WTC11 (cell line): ENCODE results near the gene TRIM9. TPM values are rescaled to one million over a fixed set of nuclear protein-coding genes. Genes with fewer than 3 reads are reported as not detected.

ENCODE experiments used
- ATAC-seq: fragments of 200-7000 bp; cut with Tn5 transposase; 2 replicates; pipeline ENCODE4 v1.10.0; 2021; ENCODE audit warnings: mild to moderate bottlenecking, moderate library complexity
- CTCF ChIA-PET: fragments of 300-600 bp; sonication (Branson Sonifier 250); formaldehyde crosslinking; loops from one replicate; lab custom pipeline; 2021; ENCODE audit warnings: antibody characterized with exemption; lab: Charles Lee
- POLR2A ChIA-PET: fragments of 350-600 bp; sonication (Branson Sonifier 250); formaldehyde crosslinking; loops from one replicate; lab custom pipeline; 2021; ENCODE audit warnings: antibody characterized with exemption; lab: Charles Lee
- DNase-seq: peaks from one replicate; pipeline ENCODE4 v3.0.0; 2021; ENCODE audit warnings: low spot score
- H3K27ac Mint-ChIP-seq: 2 replicates; pipeline ENCODE4 v1.8.0; 2021; ENCODE audit warnings: mixed read lengths
- H3K27me3 Mint-ChIP-seq: 2 replicates; pipeline ENCODE4 v1.8.0; 2021; ENCODE audit warnings: low read depth, mild to moderate bottlenecking, moderate library complexity, mixed read lengths
- H3K36me3 Mint-ChIP-seq: 2 replicates; pipeline ENCODE4 v1.8.0; 2021; ENCODE audit warnings: mixed read lengths
- H3K4me1 Mint-ChIP-seq: 2 replicates; pipeline ENCODE4 v1.8.0; 2022; ENCODE audit warnings: mixed read lengths
- H3K4me3 Mint-ChIP-seq: 2 replicates; pipeline ENCODE4 v1.8.0; 2021; ENCODE audit warnings: mild to moderate bottlenecking, moderate library complexity, mixed read lengths
- H3K9me3 Mint-ChIP-seq: 2 replicates; pipeline ENCODE4 v1.8.0; 2021; ENCODE audit warnings: mixed read lengths
- ATF2 ChIP-seq: sonication (generic); formaldehyde crosslinking; IDR thresholded peaks from 2 replicates; pipeline ENCODE4 v1.8.1; 2022; ENCODE audit warnings: low read depth, missing genetic modification reagents, borderline replicate concordance
- CDX4 ChIP-seq: fragments of 250-450 bp; sonication (Bioruptor Pico); IDR thresholded peaks from 2 replicates; pipeline ENCODE4 v1.9.0; 2021; ENCODE audit warnings: moderate library complexity, mild to moderate bottlenecking, inconsistent platforms, borderline replicate concordance
- CREB1 ChIP-seq: sonication (generic); formaldehyde crosslinking; IDR thresholded peaks from 2 replicates; pipeline ENCODE4 v1.8.0; 2023; ENCODE audit warnings: mild to moderate bottlenecking, missing genetic modification reagents
- CREM ChIP-seq: sonication (generic); formaldehyde crosslinking; IDR thresholded peaks from 2 replicates; pipeline ENCODE4 v1.8.1; 2022; ENCODE audit warnings: mild to moderate bottlenecking, missing genetic modification reagents, moderate library complexity
- JAZF1 ChIP-seq: fragments of 250-450 bp; sonication (Bioruptor Pico); IDR thresholded peaks from 2 replicates; pipeline ENCODE4 v1.9.0; 2021; ENCODE audit warnings: moderate library complexity, mild to moderate bottlenecking, inconsistent platforms
- KAT7 ChIP-seq: sonication (generic); formaldehyde crosslinking; IDR thresholded peaks from 2 replicates; pipeline ENCODE4 v1.8.1; 2023; ENCODE audit warnings: missing genetic modification reagents, mild to moderate bottlenecking, borderline replicate concordance
- MYBL2 ChIP-seq: sonication (generic); formaldehyde crosslinking; IDR thresholded peaks from 2 replicates; pipeline ENCODE4 v1.8.1; 2023; ENCODE audit warnings: mild to moderate bottlenecking, moderate library complexity, missing genetic modification reagents
- NFE2L1 ChIP-seq: sonication (generic); formaldehyde crosslinking; IDR thresholded peaks from 2 replicates; pipeline ENCODE4 v1.8.1; 2023; ENCODE audit warnings: missing genetic modification reagents
- NFYB ChIP-seq: sonication (generic); formaldehyde crosslinking; conservative IDR thresholded peaks from 2 replicates; pipeline ENCODE4 v1.8.0; 2022; ENCODE audit warnings: low read depth, missing genetic modification reagents
- OVOL2 ChIP-seq: fragments of 250-450 bp; sonication (Bioruptor Pico); IDR thresholded peaks from 2 replicates; pipeline ENCODE4 v1.9.0; 2021; ENCODE audit warnings: mild to moderate bottlenecking, borderline replicate concordance
- SMAD3 ChIP-seq: sonication (generic); formaldehyde crosslinking; IDR thresholded peaks from 2 replicates; pipeline ENCODE4 v1.8.0; 2022; ENCODE audit warnings: missing genetic modification reagents, mild to moderate bottlenecking, borderline replicate concordance
- SOX15 ChIP-seq: fragments of 250-450 bp; sonication (Bioruptor Pico); IDR thresholded peaks from 2 replicates; pipeline ENCODE4 v1.9.0; 2021; ENCODE audit warnings: mild to moderate bottlenecking
- TEAD4 ChIP-seq: sonication (generic); formaldehyde crosslinking; IDR thresholded peaks from 2 replicates; pipeline ENCODE4 v1.8.0; 2022; ENCODE audit warnings: mild to moderate bottlenecking, missing genetic modification reagents
- ZBTB43 ChIP-seq: sonication (generic); formaldehyde crosslinking; IDR thresholded peaks from 2 replicates; pipeline ENCODE4 v1.8.1; 2023; ENCODE audit warnings: mild to moderate bottlenecking, missing genetic modification reagents
- ZNF121 ChIP-seq: sonication (generic); formaldehyde crosslinking; IDR thresholded peaks from 2 replicates; pipeline ENCODE4 v1.8.0; 2023; ENCODE audit warnings: missing genetic modification reagents
- ZNF138 ChIP-seq: sonication (generic); formaldehyde crosslinking; conservative IDR thresholded peaks from 2 replicates; pipeline ENCODE4 v1.8.1; 2022; ENCODE audit warnings: mild to moderate bottlenecking, moderate library complexity, missing genetic modification reagents
- ZNF232 ChIP-seq: sonication (generic); formaldehyde crosslinking; IDR thresholded peaks from 2 replicates; pipeline ENCODE4 v1.8.0; 2022; ENCODE audit warnings: mild to moderate bottlenecking, missing genetic modification reagents
- ZNF317 ChIP-seq: sonication (generic); formaldehyde crosslinking; IDR thresholded peaks from 2 replicates; pipeline ENCODE4 v1.8.1; 2023; ENCODE audit warnings: low read depth, mild to moderate bottlenecking, moderate library complexity, missing genetic modification reagents, borderline replicate concordance
- ZNF671 ChIP-seq: fragments of 250-450 bp; sonication (Bioruptor Pico); IDR thresholded peaks from 2 replicates; pipeline ENCODE4 v1.8.0; 2021; ENCODE audit warnings: mild to moderate bottlenecking
- total RNA-seq: library from RNA; stranded (reverse); gene quantifications from 3 replicates; pipeline ENCODE4 v1.2.3, GENCODE V29; 2021
- TF ChIP-seq, protein P1 (sequence below): fragments of 250-450 bp; sonication (Bioruptor Pico); IDR thresholded peaks from 2 replicates; pipeline ENCODE4 v1.9.0; 2021; ENCODE audit warnings: mild to moderate bottlenecking
- TF ChIP-seq, protein P2 (sequence below): fragments of 250-450 bp; sonication (Bioruptor Pico); conservative IDR thresholded peaks from 2 replicates; pipeline ENCODE4 v1.9.0; 2021; ENCODE audit warnings: mild to moderate bottlenecking
- TF ChIP-seq, protein P3 (sequence below): sonication (generic); formaldehyde crosslinking; IDR thresholded peaks from 2 replicates; pipeline ENCODE4 v1.8.1; 2022; ENCODE audit warnings: mild to moderate bottlenecking, moderate library complexity, missing genetic modification reagents

The TRIM9 gene
- total RNA-seq, 1 experiment from 2014 or later = 4.0 TPM

DNA sequence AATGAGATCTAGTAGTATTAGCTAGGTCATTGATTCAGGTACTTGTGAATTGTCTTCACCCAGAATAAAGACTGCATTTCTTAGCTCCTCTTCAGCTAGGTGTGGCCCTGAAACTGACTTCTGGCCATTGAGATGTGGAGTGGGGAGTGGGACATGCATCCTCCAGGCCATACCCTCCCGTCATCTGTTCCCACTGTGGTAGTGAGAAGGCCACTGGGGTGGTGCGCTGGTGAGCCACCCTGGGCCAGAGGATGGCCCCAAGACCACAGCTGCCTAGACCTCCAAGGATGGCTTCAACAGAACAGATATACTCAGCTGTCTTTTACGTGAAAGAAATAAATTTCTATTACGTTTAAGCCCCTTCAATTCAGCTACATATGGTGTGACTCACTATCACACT is 36.5 kb downstream of the TRIM9 start:
- Mint-ChIP-seq H3K36me3 (peaks cover 4% of the 10 kb centered on the region; the same call in 1 of the 2 replicates), H3K4me1 (no peaks in the 10 kb centered on the region), H3K27ac (no peak overlapping the region), H3K9me3 (peaks cover 22% of the 10 kb centered on the region), H3K27me3 (no peaks in the 10 kb centered on the region), H3K4me3 (no peak overlapping the region)
- TF ChIP-seq KAT7 (CRISPR knock-in tag) (no peak), ZNF317 (CRISPR knock-in tag) (no peak), JAZF1 (CRISPR knock-in tag) (no peak), NFE2L1 (CRISPR knock-in tag) (no peak), ZNF121 (no peak), MYBL2 (CRISPR knock-in tag) (no peak), NFYB (no peak), ATF2 (CRISPR knock-in tag) (no peak), CREB1 (CRISPR knock-in tag) (no peak), CDX4 (CRISPR knock-in tag) (no peak), CREM (no peak), ZBTB43 (no peak)
- TF ChIP-seq, protein P1, sequence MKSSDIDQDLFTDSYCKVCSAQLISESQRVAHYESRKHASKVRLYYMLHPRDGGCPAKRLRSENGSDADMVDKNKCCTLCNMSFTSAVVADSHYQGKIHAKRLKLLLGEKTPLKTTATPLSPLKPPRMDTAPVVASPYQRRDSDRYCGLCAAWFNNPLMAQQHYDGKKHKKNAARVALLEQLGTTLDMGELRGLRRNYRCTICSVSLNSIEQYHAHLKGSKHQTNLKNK (CRISPR knock-in tag) = no peak
- TF ChIP-seq, protein P2, sequence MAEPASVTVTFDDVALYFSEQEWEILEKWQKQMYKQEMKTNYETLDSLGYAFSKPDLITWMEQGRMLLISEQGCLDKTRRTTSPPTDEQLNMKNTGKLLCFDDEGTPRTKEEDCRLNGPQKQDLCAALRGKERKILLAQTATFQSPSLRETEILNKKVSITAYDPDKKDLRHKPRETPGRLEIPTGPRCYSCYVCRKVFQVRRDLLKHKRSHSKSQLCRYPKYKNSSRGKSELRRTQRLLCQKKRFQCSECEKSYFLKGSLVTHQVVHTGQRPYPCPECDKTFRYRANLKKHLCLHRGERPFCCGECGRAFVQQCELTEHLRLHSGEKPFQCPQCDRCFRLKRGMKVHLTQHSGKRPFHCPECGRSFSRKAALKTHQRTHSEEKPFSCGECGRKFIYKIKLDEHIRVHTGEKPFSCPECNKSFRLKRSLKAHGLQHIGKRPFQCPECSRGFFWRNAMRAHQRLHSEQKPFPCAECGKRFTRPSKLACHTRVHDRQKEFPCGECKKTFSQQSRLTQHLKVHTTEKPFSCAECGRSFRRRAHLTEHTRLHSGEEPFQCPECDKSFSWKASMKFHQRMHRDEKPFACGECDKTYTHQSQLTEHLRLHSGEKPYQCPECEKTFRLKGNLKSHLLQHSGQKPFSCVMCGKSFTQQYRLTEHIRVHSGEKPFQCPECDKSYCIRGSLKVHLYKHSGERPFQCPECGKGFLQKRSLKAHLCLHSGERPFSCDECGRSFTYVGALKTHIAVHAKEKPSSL (CRISPR knock-in tag) = no peak
- POLR2A ChIA-PET = no interaction called here
- no peak for DNase-seq
- CTCF ChIA-PET = no interaction called here
- no peak for ATAC-seq

DNA sequence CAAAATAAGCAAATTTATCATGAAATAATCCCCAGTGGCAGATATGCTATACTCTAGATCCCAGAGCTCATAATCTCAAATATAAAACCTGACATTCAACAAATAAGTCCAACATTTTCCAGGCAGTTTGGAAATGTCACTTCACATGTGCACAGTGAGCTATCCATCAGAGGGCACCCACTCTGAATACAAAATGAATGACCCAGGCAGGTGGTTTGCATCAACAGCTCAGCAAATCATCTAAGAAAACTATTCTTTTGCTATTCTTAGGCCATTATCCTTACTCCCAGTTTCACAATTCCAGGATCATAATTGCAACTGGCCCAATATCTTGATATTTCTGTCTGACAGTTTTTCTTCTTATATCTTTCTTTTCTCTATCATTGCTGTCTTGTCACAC is 38.5 kb downstream of the TRIM9 start:
- no peak for DNase-seq
- no peak for ATAC-seq
- Mint-ChIP-seq H3K4me1 (no peaks in the 10 kb centered on the region), H3K27me3 (no peaks in the 10 kb centered on the region), H3K9me3 (peaks cover 5% of the 10 kb centered on the region), H3K36me3 (no peaks in the 10 kb centered on the region; the same call in 1 of the 2 replicates), H3K4me3 (no peak overlapping the region), H3K27ac (no peak overlapping the region)
- CTCF ChIA-PET = no interaction called here
- TF ChIP-seq ZNF138 (CRISPR knock-in tag) = no peak
- TF ChIP-seq ZNF232 (CRISPR knock-in tag) = no peak
- no peak for TF ChIP-seq ZNF317 (CRISPR knock-in tag)
- POLR2A ChIA-PET = no interaction called here

DNA sequence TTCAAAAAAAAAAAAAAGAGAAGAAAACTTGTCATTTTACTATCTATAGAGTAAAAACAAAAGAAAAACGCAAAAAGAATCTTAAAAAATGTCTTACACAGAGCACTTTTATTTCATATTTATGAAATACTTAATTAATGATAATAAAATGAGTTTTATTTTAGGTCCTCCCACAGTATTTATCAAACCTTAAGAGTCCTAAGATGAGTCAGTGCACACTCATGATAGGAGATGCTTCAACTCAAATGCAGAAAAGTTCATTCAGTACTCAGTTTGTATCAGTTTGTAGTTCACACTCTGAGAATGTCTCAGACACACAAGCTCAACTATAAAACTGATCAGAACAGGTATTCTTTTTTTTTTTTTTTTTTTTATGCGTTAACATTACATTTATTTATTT is 41.7 kb downstream of the TRIM9 start:
- Mint-ChIP-seq H3K36me3 (no peaks in the 10 kb centered on the region; the same call in 1 of the 2 replicates), H3K9me3 (peaks cover 5% of the 10 kb centered on the region), H3K4me1 (no peaks in the 10 kb centered on the region), H3K27ac (no peak overlapping the region), H3K27me3 (no peaks in the 10 kb centered on the region), H3K4me3 (no peak overlapping the region)
- POLR2A ChIA-PET = no interaction called here
- TF ChIP-seq ZNF671 (CRISPR knock-in tag) (no peak), OVOL2 (no peak), JAZF1 (CRISPR knock-in tag) (no peak), TEAD4 (CRISPR knock-in tag) (no peak), SMAD3 (CRISPR knock-in tag) (no peak), SOX15 (CRISPR knock-in tag) (no peak)
- TF ChIP-seq, protein P1 (CRISPR knock-in tag) = no peak
- TF ChIP-seq, protein P3, sequence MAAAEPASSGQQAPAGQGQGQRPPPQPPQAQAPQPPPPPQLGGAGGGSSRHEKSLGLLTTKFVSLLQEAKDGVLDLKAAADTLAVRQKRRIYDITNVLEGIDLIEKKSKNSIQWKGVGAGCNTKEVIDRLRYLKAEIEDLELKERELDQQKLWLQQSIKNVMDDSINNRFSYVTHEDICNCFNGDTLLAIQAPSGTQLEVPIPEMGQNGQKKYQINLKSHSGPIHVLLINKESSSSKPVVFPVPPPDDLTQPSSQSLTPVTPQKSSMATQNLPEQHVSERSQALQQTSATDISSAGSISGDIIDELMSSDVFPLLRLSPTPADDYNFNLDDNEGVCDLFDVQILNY = no peak
- ATAC-seq (no peak), DNase-seq (no peak)
- CTCF ChIA-PET = interaction anchor here (1.2 to 1.6 kb wide), 3 partner anchors 41 to 193 kb away, joined by 3 to 4 read pairs (median 3); no protein-coding TSS in a partner anchor
